H9 (cell line): ENCODE measurements around the gene BMP2K. TPM values are rescaled to one million over a fixed set of nuclear protein-coding genes. Genes with fewer than 3 reads are reported as not detected.

Experiments
- DNase-seq: peaks from one replicate; pipeline ENCODE4 v3.0.0-alpha.2; 2017
- H2AFZ ChIP-seq: one replicate; pipeline ENCODE4 v1.6.1; 2013; ENCODE audit warnings: mild to moderate bottlenecking, low read length, control low read depth, moderate library complexity
- H2AK5ac ChIP-seq: 2 replicates; pipeline ENCODE4 v1.6.1; 2013; ENCODE audit warnings: low read length, control low read depth, mixed read lengths; ENCODE audit not compliant: insufficient read length
- H2BK120ac ChIP-seq: one replicate; pipeline ENCODE4 v1.6.1; 2013; ENCODE audit warnings: low read depth, mild to moderate bottlenecking, low read length, control low read depth, inconsistent platforms; ENCODE audit not compliant: poor library complexity, severe bottlenecking
- H2BK12ac ChIP-seq: 2 replicates; pipeline ENCODE4 v1.6.1; 2013; ENCODE audit warnings: low read length, control low read depth, mixed read lengths, low read depth; ENCODE audit not compliant: insufficient read length
- H2BK15ac ChIP-seq: 2 replicates; pipeline ENCODE4 v1.6.1; 2013; ENCODE audit warnings: low read depth, low read length, control low read depth
- H2BK20ac ChIP-seq: one replicate; pipeline ENCODE4 v1.6.1; 2013; ENCODE audit warnings: low read depth, mild to moderate bottlenecking, low read length, control low read depth, inconsistent platforms; ENCODE audit not compliant: poor library complexity, severe bottlenecking
- H2BK5ac ChIP-seq: 2 replicates; pipeline ENCODE4 v1.6.1; 2013; ENCODE audit warnings: low read length, control low read depth, mixed read lengths; ENCODE audit not compliant: insufficient read length
- H3K14ac ChIP-seq: 2 replicates; pipeline ENCODE4 v1.6.1; 2013; ENCODE audit warnings: low read length, control low read depth; ENCODE audit not compliant: insufficient read depth
- H3K18ac ChIP-seq: 2 replicates; pipeline ENCODE4 v1.6.1; 2013; ENCODE audit warnings: low read depth, mild to moderate bottlenecking, mixed read lengths, low read length, control low read depth; ENCODE audit not compliant: insufficient read length
- H3K23ac ChIP-seq: 2 replicates; pipeline ENCODE4 v1.6.1; 2013; ENCODE audit warnings: low read length, control low read depth, mixed read lengths, low read depth; ENCODE audit not compliant: insufficient read length
- H3K23me2 ChIP-seq: 2 replicates; pipeline ENCODE4 v1.6.1; 2013; ENCODE audit warnings: low read depth, mild to moderate bottlenecking, mixed read lengths, low read length, control low read depth; ENCODE audit not compliant: insufficient read length, poor library complexity, severe bottlenecking
- H3K27ac ChIP-seq: 2 replicates; pipeline ENCODE4 v1.5.1; 2013; ENCODE audit warnings: low read length, control low read depth, mixed read lengths, low read depth; ENCODE audit not compliant: insufficient read length
- H3K27me3 ChIP-seq: 2 replicates; pipeline ENCODE4 v1.6.1; 2013; ENCODE audit warnings: low read length, control low read depth, inconsistent platforms; ENCODE audit not compliant: insufficient read depth
- H3K4ac ChIP-seq: 2 replicates; pipeline ENCODE4 v1.6.1; 2013; ENCODE audit warnings: low read depth, mild to moderate bottlenecking, control low read depth, inconsistent platforms, low read length, moderate library complexity
- H3K4me1 ChIP-seq: 2 replicates; pipeline ENCODE4 v1.6.1; 2013; ENCODE audit warnings: low read length, control low read depth, inconsistent platforms; ENCODE audit not compliant: insufficient read depth
- H3K4me2 ChIP-seq: 2 replicates; pipeline ENCODE4 v1.6.1; 2013; ENCODE audit warnings: low read length, control low read depth, mixed read lengths; ENCODE audit not compliant: insufficient read length, insufficient read depth
- H3K56ac ChIP-seq: 2 replicates; pipeline ENCODE4 v1.6.1; 2013; ENCODE audit warnings: low read depth, mild to moderate bottlenecking, mixed read lengths, low read length, control low read depth; ENCODE audit not compliant: insufficient read length
- H3K79me1 ChIP-seq: 2 replicates; pipeline ENCODE4 v1.6.1; 2013; ENCODE audit warnings: low read depth, mild to moderate bottlenecking, moderate library complexity, low read length, control low read depth, inconsistent platforms; ENCODE audit not compliant: insufficient read depth, poor library complexity, severe bottlenecking
- H3K79me2 ChIP-seq: 2 replicates; pipeline ENCODE4 v1.6.1; 2013; ENCODE audit warnings: low read length, control low read depth, inconsistent platforms; ENCODE audit not compliant: insufficient read depth
- H3K9ac ChIP-seq: 2 replicates; pipeline ENCODE4 v1.6.1; 2013; ENCODE audit warnings: low read length, control low read depth, mixed read lengths; ENCODE audit not compliant: insufficient read length; ENCODE audit errors: extremely low read depth
- H3K9me3 ChIP-seq: one replicate; pipeline ENCODE4 v1.6.1; 2013; ENCODE audit warnings: low read depth, low read length, inconsistent platforms; ENCODE audit not compliant: control insufficient read depth
- H3T11ph ChIP-seq: one replicate; pipeline ENCODE4 v1.6.1; 2013; ENCODE audit warnings: mild to moderate bottlenecking, low read length, control low read depth, inconsistent platforms
- H4K20me1 ChIP-seq: one replicate; pipeline ENCODE4 v1.6.1; 2013; ENCODE audit not compliant: control insufficient read depth, insufficient read length, insufficient read depth
- H4K5ac ChIP-seq: 2 replicates; pipeline ENCODE4 v1.6.1; 2013; ENCODE audit warnings: low read depth, mild to moderate bottlenecking, mixed read lengths, low read length, control low read depth; ENCODE audit not compliant: insufficient read length
- H4K8ac ChIP-seq: replicated peaks from 2 replicates; pipeline ENCODE4 v1.6.1; 2013; ENCODE audit warnings: low read length, control low read depth, mixed read lengths, low read depth; ENCODE audit not compliant: insufficient read length
- H4K91ac ChIP-seq: 2 replicates; pipeline ENCODE4 v1.6.1; 2013; ENCODE audit warnings: low read depth, mild to moderate bottlenecking, moderate library complexity, mixed read lengths, low read length, control low read depth; ENCODE audit not compliant: insufficient read length
- H3K27ac Mint-ChIP-seq, 3 experiments: 2 replicates in 2 of 3; 3 replicates in 1 of 3; pipeline ENCODE4 v1.8.0; 2020 to 2021; ENCODE audit warnings: mixed read lengths in 3 of 3, mild to moderate bottlenecking in 1 of 3, moderate library complexity in 1 of 3
- H3K27me3 Mint-ChIP-seq: 2 replicates; pipeline ENCODE4 v1.8.0; 2021; ENCODE audit warnings: low read depth, mild to moderate bottlenecking, moderate library complexity, mixed read lengths
- H3K36me3 Mint-ChIP-seq, 3 experiments: 2 replicates in 2 of 3; 3 replicates in 1 of 3; pipeline ENCODE4 v1.8.0; 2020 to 2021; ENCODE audit warnings: low read depth in 3 of 3, mixed read lengths in 3 of 3; ENCODE audit not compliant: insufficient read depth in 1 of 3
- H3K4me1 Mint-ChIP-seq, 2 experiments: 2 replicates each; pipeline ENCODE4 v1.8.0; 2020; ENCODE audit warnings: mixed read lengths in 2 of 2
- H3K4me3 Mint-ChIP-seq, 2 experiments: 2 replicates in 1 of 2; 3 replicates in 1 of 2; pipeline ENCODE4 v1.8.0; 2020 to 2021; ENCODE audit warnings: mild to moderate bottlenecking in 2 of 2, mixed read lengths in 2 of 2, moderate library complexity in 1 of 2
- H3K9me3 Mint-ChIP-seq, 2 experiments: 2 replicates in 1 of 2; 3 replicates in 1 of 2; pipeline ENCODE4 v1.8.0; 2020; ENCODE audit warnings: mild to moderate bottlenecking in 2 of 2, mixed read lengths in 2 of 2, moderate library complexity in 1 of 2
- CTCF ChIP-seq: fragments of 200-600 bp; sonication (generic); conservative IDR thresholded peaks from 3 replicates; pipeline ENCODE4 v1.8.0; 2021; ENCODE audit warnings: antibody characterized with exemption, mild to moderate bottlenecking
- total RNA-seq: library from RNA; stranded (reverse); gene quantifications from 2 replicates; pipeline ENCODE4 v1.2.1, GENCODE V29; 2021

The BMP2K gene
- total RNA-seq, 1 experiment from 2014 or later: 26.4 TPM

DNA sequence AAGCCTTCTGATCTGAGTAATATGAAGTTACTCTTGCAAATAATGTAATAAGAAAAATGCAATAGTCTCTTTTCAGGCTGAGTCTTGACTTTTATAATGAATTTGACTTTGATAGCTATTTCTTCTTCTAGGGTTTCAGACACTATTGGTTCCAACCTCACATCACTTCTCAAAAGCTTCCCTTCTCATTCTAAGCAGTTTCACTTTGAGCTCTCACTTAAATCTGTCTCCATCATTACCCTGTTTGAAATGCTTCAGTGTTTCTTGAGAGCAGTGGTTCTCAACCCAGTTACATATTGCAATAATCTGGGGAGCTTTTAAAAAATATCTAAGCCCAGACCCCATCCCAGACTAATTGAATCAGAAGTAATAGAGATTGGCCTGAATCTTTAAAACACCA, 40.5 kb upstream of the BMP2K start:
- DNase-seq: no peak
- Mint-ChIP-seq H3K4me3 (no peak overlapping the region), H3K4me1 (no peaks in the 10 kb centered on the region; a peak in 1 of 4 replicates), H3K27ac (no peak overlapping the region), H3K9me3 (no peaks in the 10 kb centered on the region), H3K36me3 (no peaks in the 10 kb centered on the region), H3K27me3 (no peaks in the 10 kb centered on the region; the same call in none of the 2 replicates)
- Histone ChIP-seq H2BK12ac (no peak overlapping the region), H3T11ph (no peak overlapping the region), H2BK5ac (no peak overlapping the region), H3K4me2 (no peak overlapping the region), H3K27me3 (no peaks in the 10 kb centered on the region), H3K9me3 (no peaks in the 10 kb centered on the region), H3K27ac (no peak overlapping the region), H4K8ac (no peak overlapping the region), H3K56ac (no peak overlapping the region), H3K4ac (no peak overlapping the region), H3K79me2 (no peaks in the 10 kb centered on the region), H2BK20ac (no peak overlapping the region), H3K18ac (no peak overlapping the region), H4K91ac (no peak overlapping the region), H2AK5ac (no peak overlapping the region), H4K5ac (no peak overlapping the region), H2BK15ac (no peak overlapping the region), H3K79me1 (no peaks in the 10 kb centered on the region), H3K23me2 (no peaks in the 10 kb centered on the region), H2AFZ (no peak overlapping the region), H2BK120ac (no peak overlapping the region), H3K14ac (no peak overlapping the region), H3K9ac (no peak overlapping the region), H3K23ac (no peak overlapping the region), H4K20me1 (no peaks in the 10 kb centered on the region), H3K4me1 (no peaks in the 10 kb centered on the region)
- TF ChIP-seq CTCF: no peak
